SK-N-MC (cell line): ENCODE results near the gene ERMN.

Experiments
- EZH2 ChIP-seq: fragments of 200-600 bp; sonication (generic); IDR thresholded peaks from one replicate; pipeline ENCODE4 v1.6.1; 2017; ENCODE audit warnings: antibody characterized with exemption
- FOXP2 ChIP-seq: optimal IDR thresholded peaks from 2 replicates; pipeline ENCODE3; 2011; ENCODE audit warnings: mild to moderate bottlenecking, moderate library complexity; ENCODE audit not compliant: insufficient read depth; ENCODE audit errors: extremely low read length, control extremely low read depth
- POLR2AphosphoS5 ChIP-seq: IDR thresholded peaks from 2 replicates; pipeline ENCODE4 v1.6.1; 2012; ENCODE audit warnings: mild to moderate bottlenecking, low read depth, low read length, borderline replicate concordance

DNA sequence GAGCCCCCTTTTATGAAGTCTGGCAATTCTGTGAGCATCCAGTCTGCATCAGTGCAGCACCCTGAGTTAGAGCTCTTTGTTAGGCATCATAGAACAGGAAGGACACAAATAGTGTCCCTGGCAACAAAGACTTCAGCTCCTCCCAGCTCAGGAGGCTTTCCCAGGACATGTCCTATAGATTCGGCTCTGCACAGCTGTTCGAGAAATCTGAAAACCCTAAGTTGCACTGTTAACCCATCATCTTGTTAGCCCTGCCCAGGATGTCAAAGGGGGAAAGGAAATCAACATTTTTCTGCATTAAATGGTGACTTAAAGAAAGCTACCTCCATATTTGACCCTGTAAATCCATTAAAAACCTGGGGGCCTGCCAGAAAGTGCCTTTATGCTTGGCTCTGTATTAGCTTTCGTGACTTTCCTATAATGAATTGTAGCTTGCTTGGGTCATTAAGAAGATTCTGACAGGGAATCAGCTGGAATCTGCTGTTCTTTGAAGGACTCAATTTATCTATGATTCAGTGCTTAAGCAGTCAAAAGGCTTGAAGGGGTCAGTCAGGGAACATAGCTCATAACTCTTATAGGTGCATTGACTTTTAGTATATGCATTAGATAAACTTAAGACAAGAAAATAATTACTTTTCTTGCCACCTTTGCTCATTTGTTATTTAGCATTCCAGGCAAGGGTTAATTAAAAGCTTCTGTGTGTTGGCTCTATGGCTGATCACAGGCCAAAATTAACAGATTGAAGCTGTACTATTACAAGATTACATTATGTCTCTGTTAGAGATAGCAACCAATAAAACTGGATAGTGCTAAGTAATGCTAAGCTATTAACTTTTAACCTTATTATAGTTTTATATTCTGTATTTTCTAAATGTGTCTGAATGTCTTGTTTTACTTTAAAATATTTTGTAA is 20.6 kb downstream of the ERMN start:
- TF ChIP-seq EZH2 (no peak), POLR2AphosphoS5 (no peak), FOXP2 (no peak)
